Endothelial cell of umbilical vein (primary cell): ENCODE results near the gene OR51V1.

ENCODE experiments used
- CTCF ChIP-seq, 2 donors: IDR thresholded peaks; 1 replicate in 1 of 2; 2 replicates in 1 of 2; pipeline ENCODE4 v1.5.1; 2011; ENCODE audit warnings: low read length in 2 of 2, mild to moderate bottlenecking in 2 of 2, moderate library complexity in 2 of 2, control low read depth in 1 of 2, inconsistent platforms in 1 of 2, low read depth in 1 of 2; ENCODE audit not compliant: insufficient read depth in 1 of 2; ENCODE audit errors: extremely low read depth in 1 of 2
- EZH2 ChIP-seq: IDR thresholded peaks from 2 replicates; pipeline ENCODE4 v1.6.1; 2012; ENCODE audit warnings: borderline replicate concordance, low read depth, mild to moderate bottlenecking, moderate library complexity, low read length, inconsistent platforms; ENCODE audit not compliant: severe bottlenecking
- FOS ChIP-seq: IDR thresholded peaks from 2 replicates; pipeline ENCODE4 v1.6.1; 2011; ENCODE audit warnings: mild to moderate bottlenecking, low read length, moderate library complexity, borderline replicate concordance; ENCODE audit not compliant: insufficient read depth
- JUN ChIP-seq: IDR thresholded peaks from 2 replicates; pipeline ENCODE4 v1.6.1; 2011; ENCODE audit warnings: borderline replicate concordance, low read depth; ENCODE audit not compliant: insufficient read length, insufficient read depth
- MAX ChIP-seq: IDR thresholded peaks from 2 replicates; pipeline ENCODE4 v1.6.1; 2011; ENCODE audit not compliant: insufficient read depth, insufficient read length
- MYC ChIP-seq: IDR thresholded peaks from one replicate; pipeline ENCODE4 v1.6.1; 2011; ENCODE audit warnings: mild to moderate bottlenecking, low read depth, low read length
- POLR2A ChIP-seq: IDR thresholded peaks from 2 replicates; pipeline ENCODE4 v1.6.1; 2012; ENCODE audit warnings: low read depth, mild to moderate bottlenecking, control low read depth, low read length
- POLR2AphosphoS5 ChIP-seq: IDR thresholded peaks from 2 replicates; pipeline ENCODE4 v1.6.1; 2012; ENCODE audit warnings: low read depth, mild to moderate bottlenecking, control low read depth, low read length, moderate library complexity; ENCODE audit not compliant: insufficient read depth

- TF ChIP-seq CTCF (IDR thresholded peaks at IDR 0.05; ENCODE audit: extremely low read depth in 1 of 2, insufficient read depth in 1 of 2, low read depth in 1 of 2, low read length in 2 of 2) (no peak), POLR2A (no peak), POLR2AphosphoS5 (no peak), EZH2 (no peak), FOS (no peak), MYC (no peak), MAX (no peak), JUN (no peak)
Measured at GRCh38 chr11:5153574-5154431, 46.7 kb downstream of the OR51V1 start.
